ENCODE measurements around the gene ALDH7A1.

DNA sequence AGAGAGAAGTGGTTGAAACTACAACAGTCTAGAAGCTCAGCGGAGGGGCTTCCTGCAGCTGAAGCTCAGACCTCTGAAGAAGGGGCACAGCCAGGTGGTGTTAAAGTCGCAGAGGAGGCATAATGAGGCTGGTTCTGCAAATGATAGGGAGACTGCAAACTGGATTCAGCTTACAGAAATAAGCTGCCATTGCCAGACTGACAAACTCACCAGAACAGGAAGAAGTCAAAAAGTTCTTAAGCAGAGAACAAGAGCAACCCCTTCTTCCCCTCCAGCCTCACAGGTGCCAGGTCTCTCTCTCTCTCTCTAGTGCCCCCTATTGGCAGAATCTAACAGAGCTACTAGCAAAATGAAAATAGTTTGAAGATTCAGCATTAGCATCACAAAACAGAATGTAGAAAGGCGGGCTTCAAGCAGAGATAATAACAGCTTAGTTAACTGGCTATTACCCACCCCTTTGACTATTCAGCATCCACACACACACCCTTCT is 95.1 kb downstream of the ALDH7A1 start:
- TF ChIP-seq, protein P1, sequence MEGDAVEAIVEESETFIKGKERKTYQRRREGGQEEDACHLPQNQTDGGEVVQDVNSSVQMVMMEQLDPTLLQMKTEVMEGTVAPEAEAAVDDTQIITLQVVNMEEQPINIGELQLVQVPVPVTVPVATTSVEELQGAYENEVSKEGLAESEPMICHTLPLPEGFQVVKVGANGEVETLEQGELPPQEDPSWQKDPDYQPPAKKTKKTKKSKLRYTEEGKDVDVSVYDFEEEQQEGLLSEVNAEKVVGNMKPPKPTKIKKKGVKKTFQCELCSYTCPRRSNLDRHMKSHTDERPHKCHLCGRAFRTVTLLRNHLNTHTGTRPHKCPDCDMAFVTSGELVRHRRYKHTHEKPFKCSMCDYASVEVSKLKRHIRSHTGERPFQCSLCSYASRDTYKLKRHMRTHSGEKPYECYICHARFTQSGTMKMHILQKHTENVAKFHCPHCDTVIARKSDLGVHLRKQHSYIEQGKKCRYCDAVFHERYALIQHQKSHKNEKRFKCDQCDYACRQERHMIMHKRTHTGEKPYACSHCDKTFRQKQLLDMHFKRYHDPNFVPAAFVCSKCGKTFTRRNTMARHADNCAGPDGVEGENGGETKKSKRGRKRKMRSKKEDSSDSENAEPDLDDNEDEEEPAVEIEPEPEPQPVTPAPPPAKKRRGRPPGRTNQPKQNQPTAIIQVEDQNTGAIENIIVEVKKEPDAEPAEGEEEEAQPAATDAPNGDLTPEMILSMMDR (IDR thresholded peaks at IDR 0.05) = peak; percentile 41
- TF ChIP-seq EZH2 (IDR thresholded peaks at IDR 0.05; ENCODE audit: borderline replicate concordance, insufficient read depth, low read depth, low read length, poor library complexity, severe bottlenecking) = no peak

Data from B cell (primary cell).